SK-MEL-5 (cell line): ENCODE results near the gene CBARP. TPM values are rescaled to one million over a fixed set of nuclear protein-coding genes. Genes with fewer than 3 reads are reported as not detected.

Experiments used
- DNase-seq: peaks from one replicate; pipeline ENCODE4 v3.0.0-alpha.2; 2016; ENCODE audit warnings: low read depth, low spot score
- in situ Hi-C: cut with HindIII; loops from 2 replicates; pipeline ENCODE4 v1.10.0; 2016; ENCODE audit warnings: low sequenced_read_pairs, high pct_unique_total_duplicates, low pct_unique_long_range_greater_than_20kb
- total RNA-seq: library from RNA; depleted of rRNA; stranded (reverse); fragments of >200 nt; shearing (Covaris generic); gene quantifications from 2 replicates; pipeline ENCODE4 v1.2.3, GENCODE V29; 2014

CBARP gene
- total RNA-seq, 1 experiment from 2014 or later = 3.7 TPM

- DNase-seq = no peak
- in situ Hi-C loops = no loop called here
Measured at GRCh38 chr19:1225440-1226226, 12.2 kb downstream of the CBARP start.

- no peak for DNase-seq
- in situ Hi-C loops = no loop called here
Measured at GRCh38 chr19:1224847-1225246, 13.0 kb downstream of the CBARP start.

GRCh38 chr19:1224047-1224825, 13.6 kb downstream of the CBARP start:
- in situ Hi-C loops = no loop called here
- no peak for DNase-seq

- peak; percentile 49 for DNase-seq
- in situ Hi-C loops = no loop called here
Measured at GRCh38 chr19:1223018-1223855, 14.6 kb downstream of the CBARP start.

GRCh38 chr19:1222394-1222793, 15.4 kb downstream of the CBARP start:
- no peak for DNase-seq
- in situ Hi-C loops = no loop called here

- in situ Hi-C loops = no loop called here
Measured at GRCh38 chr19:1221904-1222255, 15.9 kb downstream of the CBARP start.

GRCh38 chr19:1220976-1221903, 16.6 kb downstream of the CBARP start:
- peak; percentile 50 for DNase-seq
- in situ Hi-C loops = no loop called here

More at GRCh38 chr19:1221904-1222255, 15.9 kb downstream of the CBARP start:
- no peak for DNase-seq

GRCh38 chr19:1220477-1220930, 17.3 kb downstream of the CBARP start:
- in situ Hi-C loops = no loop called here
- DNase-seq = peak; percentile 50

- DNase-seq = no peak
- in situ Hi-C loops = no loop called here
Measured at GRCh38 chr19:1219786-1220476, 17.9 kb downstream of the CBARP start.

- no peak for DNase-seq
- in situ Hi-C loops = no loop called here
Measured at GRCh38 chr19:1218751-1219567, 18.8 kb downstream of the CBARP start.

- no peak for DNase-seq
- in situ Hi-C loops = no loop called here
Measured at GRCh38 chr19:1217366-1217765, 20.4 kb downstream of the CBARP start.

GRCh38 chr19:1216756-1217155, 21.0 kb downstream of the CBARP start:
- in situ Hi-C loops = no loop called here

GRCh38 chr19:1214862-1215731, 22.7 kb downstream of the CBARP start:
- DNase-seq = no peak
- in situ Hi-C loops = no loop called here

More at GRCh38 chr19:1216756-1217155, 21.0 kb downstream of the CBARP start:
- no peak for DNase-seq

- in situ Hi-C loops = no loop called here
- DNase-seq = no peak
Measured at GRCh38 chr19:1214299-1214861, 23.4 kb downstream of the CBARP start.
